H1 (cell line): ENCODE data around the gene SOX6. TPM values are rescaled to one million over a fixed set of nuclear protein-coding genes. Genes with fewer than 3 reads are reported as not detected.

Experiments
- CTCF ChIA-PET: fragments of 300-600 bp; sonication (Branson Sonifier 250); formaldehyde crosslinking; loops from one replicate; lab custom pipeline; 2021; ENCODE audit not compliant: partially characterized antibody; lab: Charles Lee
- POLR2A ChIA-PET: fragments of 300-600 bp; sonication (Branson Sonifier 250); formaldehyde crosslinking; loops from one replicate; lab custom pipeline; 2021; ENCODE audit warnings: inconsistent platforms; ENCODE audit not compliant: partially characterized antibody; lab: Charles Lee
- DNase-seq, 2 experiments: peaks; one replicate each; pipeline versions ENCODE4 v3.0.0 to v3.0.0-alpha.2; 2010 to 2022; ENCODE audit warnings: low spot score in 2 of 2, low read depth in 1 of 2, mixed read lengths in 1 of 2
- FAIRE-seq: peaks from 2 replicates; lab custom pipeline; 2011; peaks lifted over from hg19 to GRCh38; lab: Jason Lieb, UNC
- H2AFZ ChIP-seq: 2 replicates; pipeline ENCODE4 v1.8.1; 2012; ENCODE audit warnings: low read length, inconsistent platforms
- H2AK5ac ChIP-seq: 2 replicates; pipeline ENCODE4 v1.6.1; 2013; ENCODE audit warnings: low read depth, low read length
- H2BK120ac ChIP-seq: replicated peaks from 2 replicates; pipeline ENCODE3; 2013; ENCODE audit warnings: low read depth, low read length, inconsistent platforms
- H2BK12ac ChIP-seq: 2 replicates; pipeline ENCODE4 v1.6.1; 2013; ENCODE audit warnings: low read depth, low read length
- H2BK15ac ChIP-seq: 2 replicates; pipeline ENCODE4 v1.6.1; 2013; ENCODE audit warnings: low read length
- H2BK20ac ChIP-seq: 2 replicates; pipeline ENCODE4 v1.6.1; 2013; ENCODE audit warnings: low read length
- H2BK5ac ChIP-seq: 2 replicates; pipeline ENCODE4 v1.6.1; 2013; ENCODE audit warnings: low read depth, low read length
- H3K14ac ChIP-seq: 2 replicates; pipeline ENCODE4 v1.6.1; 2013; ENCODE audit warnings: inconsistent platforms; ENCODE audit not compliant: insufficient read length
- H3K18ac ChIP-seq: 2 replicates; pipeline ENCODE4 v1.6.1; 2013; ENCODE audit warnings: low read length; ENCODE audit errors: extremely low read depth
- H3K23ac ChIP-seq: 2 replicates; pipeline ENCODE4 v1.6.1; 2013; ENCODE audit warnings: inconsistent platforms; ENCODE audit not compliant: insufficient read length
- H3K23me2 ChIP-seq: 2 replicates; pipeline ENCODE4 v1.6.1; 2013; ENCODE audit warnings: low read depth, low read length
- H3K27ac ChIP-seq: 2 replicates; pipeline ENCODE4 v1.6.1; 2011; ENCODE audit warnings: low read depth, low read length, inconsistent platforms
- H3K27me3 ChIP-seq, 4 experiments: replicated peaks in 1 of 4; 1 replicate in 1 of 4; 2 replicates in 3 of 4; pipeline versions ENCODE4 v1.6.1 to v1.8.1; 2011 to 2013; ENCODE audit warnings: low read length in 3 of 4, mild to moderate bottlenecking in 3 of 4, inconsistent platforms in 2 of 4, mixed read lengths in 2 of 4, moderate library complexity in 1 of 4; ENCODE audit not compliant: control insufficient read depth in 3 of 4, insufficient read depth in 3 of 4; ENCODE audit errors: extremely low read depth in 1 of 4
- H3K36me3 ChIP-seq, 4 experiments: 2 replicates each; pipeline versions ENCODE4 v1.6.1 to v1.8.1; 2011 to 2013; ENCODE audit warnings: mild to moderate bottlenecking in 4 of 4, low read length in 3 of 4, moderate library complexity in 2 of 4, control low read depth in 1 of 4, inconsistent platforms in 1 of 4; ENCODE audit not compliant: insufficient read depth in 4 of 4, control insufficient read depth in 2 of 4
- H3K4ac ChIP-seq: replicated peaks from 2 replicates; pipeline ENCODE3; 2013; ENCODE audit warnings: low read length, low read depth, mixed read lengths, inconsistent platforms; ENCODE audit not compliant: insufficient read length
- H3K4me1 ChIP-seq, 4 experiments: replicated peaks in 1 of 4; 1 replicate in 1 of 4; 2 replicates in 3 of 4; pipeline versions ENCODE4 v1.6.1 to v1.8.1; 2011 to 2013; ENCODE audit warnings: low read length in 3 of 4, inconsistent platforms in 2 of 4, mixed read lengths in 1 of 4; ENCODE audit not compliant: insufficient read depth in 4 of 4, control insufficient read depth in 3 of 4
- H3K4me2 ChIP-seq, 2 experiments: 2 replicates each; pipeline versions ENCODE4 v1.6.1 to v1.8.1; 2011 to 2013; ENCODE audit warnings: low read depth in 2 of 2, low read length in 2 of 2, control low read depth in 1 of 2, inconsistent platforms in 1 of 2, mild to moderate bottlenecking in 1 of 2; ENCODE audit not compliant: insufficient read depth in 1 of 2
- H3K4me3 ChIP-seq, 4 experiments: fragments of 200-600, 300-600 bp in 1 of 4; sonication (generic), shearing (Covaris generic), sonication (Bioruptor Twin) in 1 of 4; 2 replicates each; pipeline versions ENCODE4 v1.5.1 to v1.8.1; 2011 to 2016; ENCODE audit warnings: low read length in 4 of 4, low read depth in 3 of 4, control low read depth in 2 of 4, inconsistent platforms in 2 of 4, mild to moderate bottlenecking in 2 of 4, mixed read lengths in 1 of 4, moderate library complexity in 1 of 4; ENCODE audit not compliant: insufficient read depth in 2 of 4; ENCODE audit errors: extremely low read depth in 1 of 4
- H3K56ac ChIP-seq: replicated peaks from 2 replicates; pipeline ENCODE3; 2013; ENCODE audit warnings: low read depth, mild to moderate bottlenecking, mixed read lengths, low read length, inconsistent platforms; ENCODE audit not compliant: insufficient read length
- H3K79me1 ChIP-seq: 2 replicates; pipeline ENCODE4 v1.6.1; 2013; ENCODE audit warnings: low read depth, low read length, control low read depth
- H3K79me2 ChIP-seq, 2 experiments: 2 replicates each; pipeline versions ENCODE4 v1.6.1 to v1.8.1; 2012 to 2013; ENCODE audit warnings: low read length in 2 of 2, mild to moderate bottlenecking in 2 of 2, inconsistent platforms in 1 of 2; ENCODE audit not compliant: insufficient read depth in 2 of 2, control insufficient read depth in 1 of 2
- H3K9ac ChIP-seq, 4 experiments: replicated peaks in 1 of 4; 1 replicate in 1 of 4; 2 replicates in 3 of 4; pipeline versions ENCODE4 v1.6.1 to v1.8.1; 2011 to 2013; ENCODE audit warnings: low read depth in 3 of 4, low read length in 3 of 4, control low read depth in 2 of 4, mild to moderate bottlenecking in 2 of 4, moderate library complexity in 2 of 4, inconsistent platforms in 1 of 4; ENCODE audit errors: extremely low read depth in 1 of 4
- H3K9me3 ChIP-seq, 2 experiments: 2 replicates each; pipeline versions ENCODE4 v1.6.1 to v1.8.1; 2012 to 2013; ENCODE audit warnings: mild to moderate bottlenecking in 2 of 2, moderate library complexity in 2 of 2, control low read depth in 1 of 2, inconsistent platforms in 1 of 2, low read depth in 1 of 2, low read length in 1 of 2, mixed read lengths in 1 of 2; ENCODE audit not compliant: insufficient read depth in 2 of 2
- H4K20me1 ChIP-seq, 2 experiments: replicated peaks in 1 of 2; 2 replicates each; pipeline versions ENCODE3 to v1.8.1; 2011 to 2013; ENCODE audit warnings: inconsistent platforms in 2 of 2, low read length in 2 of 2, mild to moderate bottlenecking in 1 of 2; ENCODE audit not compliant: insufficient read depth in 2 of 2, control insufficient read depth in 1 of 2
- H4K5ac ChIP-seq: 2 replicates; pipeline ENCODE4 v1.6.1; 2013; ENCODE audit warnings: low read length, low read depth, mixed read lengths, inconsistent platforms; ENCODE audit not compliant: insufficient read length
- H4K8ac ChIP-seq: 2 replicates; pipeline ENCODE4 v1.8.0; 2013; ENCODE audit warnings: mild to moderate bottlenecking, moderate library complexity, low read length, inconsistent platforms; ENCODE audit not compliant: insufficient read depth; ENCODE audit errors: extremely low read depth
- H4K91ac ChIP-seq: replicated peaks from 2 replicates; pipeline ENCODE3; 2013; ENCODE audit warnings: low read length, mixed read lengths, inconsistent platforms; ENCODE audit not compliant: insufficient read length
- ASH2L ChIP-seq: fragments of 200-600, 300-600 bp; sonication (generic); IDR thresholded peaks from one replicate; pipeline ENCODE4 v1.7.1; 2017; ENCODE audit warnings: low read length
- ATF3 ChIP-seq: IDR thresholded peaks from 2 replicates; pipeline ENCODE4 v1.6.1; 2011; ENCODE audit warnings: low read depth, mild to moderate bottlenecking, low read length; ENCODE audit not compliant: insufficient read depth
- CBX5 ChIP-seq: fragments of 300-800, 300-1000 bp; sonication (generic); IDR thresholded peaks from 2 replicates; pipeline ENCODE4 v1.7.1; 2016; ENCODE audit warnings: antibody characterized with exemption, low read length, low read depth
- JUN ChIP-seq: IDR thresholded peaks from 2 replicates; pipeline ENCODE4 v1.6.1; 2011; ENCODE audit warnings: low read depth, mild to moderate bottlenecking, improper control_type of control experiment, low read length
- KDM1A ChIP-seq: fragments of 200-600, 300-600 bp; sonication (generic); IDR thresholded peaks from 2 replicates; pipeline ENCODE4 v1.7.1; 2016; ENCODE audit warnings: mild to moderate bottlenecking, low read length, borderline replicate concordance
- MAFK ChIP-seq: IDR thresholded peaks from 2 replicates; pipeline ENCODE4 v1.6.1; 2012; ENCODE audit warnings: low read depth, mild to moderate bottlenecking, improper control_type of control experiment, low read length
- RAD21 ChIP-seq, 2 experiments: IDR thresholded peaks in 1 of 2; conservative IDR thresholded peaks in 1 of 2; 2 replicates each; pipeline ENCODE4 v1.6.1; 2011; ENCODE audit warnings: low read depth in 2 of 2, low read length in 2 of 2, improper control_type of control experiment in 1 of 2, inconsistent platforms in 1 of 2, mild to moderate bottlenecking in 1 of 2, moderate library complexity in 1 of 2
- SAP30 ChIP-seq: fragments of 300-600 bp; sonication (generic); IDR thresholded peaks from 2 replicates; pipeline ENCODE4 v1.7.1; 2012; ENCODE audit warnings: low read length, moderate library complexity, mild to moderate bottlenecking, inconsistent platforms; ENCODE audit not compliant: insufficient read depth, insufficient replicate concordance
- SIRT6 ChIP-seq: IDR thresholded peaks from one replicate; pipeline ENCODE4 v1.7.1; 2012; ENCODE audit warnings: low read length, inconsistent platforms
- SIX5 ChIP-seq: IDR thresholded peaks from 2 replicates; pipeline ENCODE4 v1.6.1; 2011; ENCODE audit warnings: mild to moderate bottlenecking, low read depth, low read length
- SP1 ChIP-seq: IDR thresholded peaks from 2 replicates; pipeline ENCODE4 v1.6.1; 2011; ENCODE audit warnings: low read depth, low read length
- WGBS, 2 experiments: shearing (Covaris generic) in 1 of 2; methylation state at CpG; one replicate each; pipeline versions ENCODE4 v1.1.6 to v1.1.7; 2013 to 2015; ENCODE audit warnings: low lambda C conversion rate in 2 of 2, mixed read lengths in 2 of 2, inconsistent platforms in 1 of 2, low coverage in 1 of 2, missing lambda C conversion rate in 1 of 2; ENCODE audit not compliant: insufficient replicate concordance in 2 of 2, insufficient coverage in 1 of 2, insufficient read length in 1 of 2; ENCODE audit errors: extremely low coverage in 1 of 2, missing lambda C conversion rate in 1 of 2; 5-methylcytosine and 5-hydroxymethylcytosine counted together
- polyA plus RNA-seq, 7 experiments: library from polyadenylated mRNA; depleted of rRNA in 3 of 7; stranded (reverse) in 5 of 7; unstranded in 2 of 7; fragments of >200 nt in 5 of 7; fragments of 200-250 nt in 2 of 7; gene quantifications; 1 replicate in 5 of 7; 2 replicates in 1 of 7; 4 replicates in 1 of 7; pipeline versions ENCODE4 v1.2.1 to v1.2.3, GENCODE V29; 2011 to 2013; ENCODE audit warnings: missing spikeins in 2 of 7, mixed read lengths in 2 of 7
- total RNA-seq: library from RNA; stranded (reverse); fragmentation: NEBNext Ultra II Directional; extraction: Animal tissue kit (Norgen Biotek cat#: 25700); gene quantifications from 2 replicates; pipeline ENCODE4 v1.2.1, GENCODE V29; 2021

Gene SOX6
- total and polyA plus RNA-seq, 2 of the 8 experiments (the other 6 are each of a cell fraction or from before 2014, with no cell fraction given): 0.09 TPM; not detected in 1

- Histone ChIP-seq H4K5ac (no peak overlapping the region), H3K36me3 (no peaks in the 10 kb centered on the region), H4K8ac (no peak overlapping the region), H2BK20ac (no peak overlapping the region), H4K20me1 (no peaks in the 10 kb centered on the region), H4K91ac (no peak overlapping the region), H3K27me3 (no peaks in the 10 kb centered on the region; a peak in 1 of 7 replicates), H3K27ac (no peak overlapping the region), H3K23ac (no peak overlapping the region), H3K9me3 (no peaks in the 10 kb centered on the region), H3K18ac (no peak overlapping the region), H3K4ac (no peak overlapping the region), H3K4me3 (no peak overlapping the region), H3K4me1 (no peaks in the 10 kb centered on the region), H2AK5ac (no peak overlapping the region), H3K79me2 (no peaks in the 10 kb centered on the region), H3K9ac (no peak overlapping the region), H2BK5ac (no peak overlapping the region), H3K23me2 (no peaks in the 10 kb centered on the region), H2BK120ac (no peak overlapping the region), H2BK12ac (no peak overlapping the region), H3K14ac (no peak overlapping the region), H3K79me1 (no peaks in the 10 kb centered on the region), H2BK15ac (0 out of 2 replicates have a peak overlapping the region, but pooled peaks have one; percentile 37), H2AFZ (no peak overlapping the region), H3K56ac (no peak overlapping the region), H3K4me2 (no peak overlapping the region)
- no peak for DNase-seq
- FAIRE-seq: peak; percentile 58
- ChIA-PET CTCF (interaction anchor here (0.6 to 4.6 kb wide), 23 partner anchors 8 to 691 kb away, joined by 3 to 39 read pairs (median 4); no protein-coding TSS in a partner anchor), POLR2A (interaction anchor here (1.2 kb wide), 1 partner anchor 10 kb away, joined by 3 read pairs; no protein-coding TSS in a partner anchor)
- WGBS, 2 experiments: 72% methylated on average over 2 of the region's 2 CpGs; no CpG with 5 or more reads in 1 of the 2 experiments
- TF ChIP-seq ASH2L (no peak), SIRT6 (no peak), KDM1A (no peak), CBX5 (no peak), MAFK (no peak), JUN (no peak), ATF3 (no peak), SAP30 (no peak), SIX5 (no peak), SP1 (no peak), RAD21 (IDR thresholded peaks at IDR 0.05 in 1 of 2, conservative IDR thresholded peaks at IDR 0.05 in 1 of 2; ENCODE audit: low read depth in 2 of 2, low read length in 2 of 2) (peak; percentile 66 to 71)
Observed at GRCh38 chr11:15923183-15923582, 433.2 kb downstream of the SOX6 start.
